OCI-M2 (cell line): Measurements from ENCODE around the gene DOC2A.

ENCODE experiments used
- DNase-seq: peaks from one replicate; lab custom pipeline; 2025; ENCODE audit not compliant: unreplicated experiment; lab: John Stamatoyannopoulos, UW

Gene DOC2A

GRCh38 chr16:29990034-29990433 is 20.8 kb downstream of the DOC2A start:
- no peak for DNase-seq

GRCh38 chr16:29989111-29989858 is 21.5 kb downstream of the DOC2A start:
- DNase-seq, result no peak

- DNase-seq, result no peak
Observed at GRCh38 chr16:29988346-29989075, 22.3 kb downstream of the DOC2A start.

GRCh38 chr16:29987371-29988085 is 23.3 kb downstream of the DOC2A start:
- no peak for DNase-seq

GRCh38 chr16:29986931-29987330 is 23.9 kb downstream of the DOC2A start:
- no peak for DNase-seq

- no peak for DNase-seq
Observed at GRCh38 chr16:29986231-29986630, 24.6 kb downstream of the DOC2A start.

- no peak for DNase-seq
Observed at GRCh38 chr16:29985271-29985811, 25.5 kb downstream of the DOC2A start.

GRCh38 chr16:29984764-29985147 is 26.1 kb downstream of the DOC2A start:
- no peak for DNase-seq

- no peak for DNase-seq
Observed at GRCh38 chr16:29984137-29984763, 26.6 kb downstream of the DOC2A start.

GRCh38 chr16:29983420-29984136 is 27.2 kb downstream of the DOC2A start:
- DNase-seq, result no peak

- DNase-seq, result no peak
Observed at GRCh38 chr16:29982560-29983419, 28.0 kb downstream of the DOC2A start.

- DNase-seq, result no peak
Observed at GRCh38 chr16:29978564-29979270, 32.1 kb downstream of the DOC2A start.

- DNase-seq, result no peak
Observed at GRCh38 chr16:29978081-29978480, 32.7 kb downstream of the DOC2A start.

GRCh38 chr16:29977063-29977825 is 33.6 kb downstream of the DOC2A start:
- DNase-seq, result no peak

GRCh38 chr16:29975811-29976511 is 34.9 kb downstream of the DOC2A start:
- DNase-seq, result no peak

- no peak for DNase-seq
Observed at GRCh38 chr16:29975134-29975538, 35.7 kb downstream of the DOC2A start.

GRCh38 chr16:29974291-29975133 is 36.3 kb downstream of the DOC2A start:
- peak; percentile 28 for DNase-seq
